ENCODE data around the gene BCL11B. TPM values are rescaled to one million over a fixed set of nuclear protein-coding genes. Genes with fewer than 3 reads are reported as not detected.

The BCL11B gene
- total and polyA plus RNA-seq, 4 experiments from 2014 or later, result 2.6 to 165 (median 87.3) TPM

GRCh38 chr14:99143126-99143525 lies 128.9 kb downstream of the BCL11B start:
- Mint-ChIP-seq H3K27ac (peak overlapping the region in 1 of 7 donors; percentile 56), H3K27me3 (no peaks in the 10 kb centered on the region), H3K9me3 (no peaks in the 10 kb centered on the region), H3K4me1 (peaks cover 0 to 7% (median 5%) of the 10 kb centered on the region in 4 donors), H3K36me3 (no peaks in the 10 kb centered on the region), H3K4me3 (no peak overlapping the region)
- ChIA-PET CTCF (ENCODE audit: partially characterized antibody) (no interaction called here), POLR2A (ENCODE audit: partially characterized antibody) (no interaction called here)
- H3K27ac ChIP-seq (ENCODE audit: low read depth, low read length), result no peak overlapping the region
- intact Hi-C loops (cut with micrococcal nuclease), result no loop called here
- no peaks in the 10 kb centered on the region for H3K9me3 ChIP-seq (ENCODE audit: control insufficient read depth in 1 of 2, low read length in 2 of 2)
- no peaks in the 10 kb centered on the region for H3K36me3 ChIP-seq (ENCODE audit: insufficient read depth, low read length)
- no peak overlapping the region for H3K4me3 ChIP-seq (ENCODE audit: low read length in 2 of 2)
- no peaks in the 10 kb centered on the region for H3K4me1 ChIP-seq (ENCODE audit: insufficient read depth, low read length)
- no peak for DNase-seq
- no peaks in the 10 kb centered on the region for H3K27me3 ChIP-seq (ENCODE audit: insufficient read depth, low read length)

- Histone ChIP-seq H3K27me3 (ENCODE audit: insufficient read depth, low read length) (no peaks in the 10 kb centered on the region), H3K4me3 (ENCODE audit: low read length in 2 of 2) (no peak overlapping the region), H3K36me3 (ENCODE audit: insufficient read depth, low read length) (no peaks in the 10 kb centered on the region), H3K27ac (ENCODE audit: low read depth, low read length) (no peak overlapping the region), H3K9me3 (ENCODE audit: control insufficient read depth in 1 of 2, low read length in 2 of 2) (no peaks in the 10 kb centered on the region), H3K4me1 (ENCODE audit: insufficient read depth, low read length) (no peaks in the 10 kb centered on the region)
- intact Hi-C loops (cut with micrococcal nuclease), result no loop called here
- no peaks in the 10 kb centered on the region for H3K9me3 Mint-ChIP-seq
- no peaks in the 10 kb centered on the region for H3K27me3 Mint-ChIP-seq
- no peak overlapping the region for H3K4me3 Mint-ChIP-seq
- ChIA-PET CTCF (ENCODE audit: partially characterized antibody) (no interaction called here), POLR2A (ENCODE audit: partially characterized antibody) (no interaction called here)
- no peak for DNase-seq
- no peaks in the 10 kb centered on the region for H3K36me3 Mint-ChIP-seq
- peaks cover 0 to 16% (median 9%) of the 10 kb centered on the region in 4 donors for H3K4me1 Mint-ChIP-seq
- H3K27ac Mint-ChIP-seq, result no peak overlapping the region
Measured at GRCh38 chr14:99141236-99141635, 130.8 kb downstream of the BCL11B start.

GRCh38 chr14:99138999-99139865 lies 132.8 kb downstream of the BCL11B start:
- H3K4me1 ChIP-seq (ENCODE audit: insufficient read depth, low read length), result no peaks in the 10 kb centered on the region
- no peaks in the 10 kb centered on the region for H3K9me3 ChIP-seq (ENCODE audit: control insufficient read depth in 1 of 2, low read length in 2 of 2)
- ChIA-PET POLR2A (ENCODE audit: partially characterized antibody) (no interaction called here), CTCF (ENCODE audit: partially characterized antibody) (no interaction called here)
- Mint-ChIP-seq H3K4me1 (peaks cover 3 to 16% (median 10%) of the 10 kb centered on the region in 4 donors), H3K27ac (peak overlapping the region in 1 of 7 donors; percentile 38), H3K27me3 (no peaks in the 10 kb centered on the region), H3K36me3 (peaks cover 0 to 4% of the 10 kb centered on the region in 2 donors), H3K9me3 (no peaks in the 10 kb centered on the region), H3K4me3 (no peak overlapping the region)
- no peaks in the 10 kb centered on the region for H3K36me3 ChIP-seq (ENCODE audit: insufficient read depth, low read length)
- intact Hi-C loops (cut with micrococcal nuclease), result no loop called here
- DNase-seq, result no peak
- no peaks in the 10 kb centered on the region for H3K27me3 ChIP-seq (ENCODE audit: insufficient read depth, low read length)
- H3K4me3 ChIP-seq (ENCODE audit: low read length in 2 of 2), result no peak overlapping the region
- H3K27ac ChIP-seq (ENCODE audit: low read depth, low read length), result no peak overlapping the region

- H3K36me3 Mint-ChIP-seq, result peaks cover 0 to 4% of the 10 kb centered on the region in 2 donors
- Histone ChIP-seq H3K27me3 (ENCODE audit: insufficient read depth, low read length) (no peaks in the 10 kb centered on the region), H3K9me3 (ENCODE audit: control insufficient read depth in 1 of 2, low read length in 2 of 2) (no peaks in the 10 kb centered on the region), H3K4me3 (ENCODE audit: low read length in 2 of 2) (no peak overlapping the region), H3K36me3 (ENCODE audit: insufficient read depth, low read length) (no peaks in the 10 kb centered on the region), H3K4me1 (ENCODE audit: insufficient read depth, low read length) (no peaks in the 10 kb centered on the region), H3K27ac (ENCODE audit: low read depth, low read length) (no peak overlapping the region)
- DNase-seq, result peak in 2 of 5 donors; percentile 12 to 15
- H3K4me1 Mint-ChIP-seq, result peaks cover 3 to 16% (median 12%) of the 10 kb centered on the region in 4 donors
- intact Hi-C loops (cut with micrococcal nuclease), result no loop called here
- H3K4me3 Mint-ChIP-seq, result no peak overlapping the region
- POLR2A ChIA-PET (ENCODE audit: partially characterized antibody), result no interaction called here
- CTCF ChIA-PET (ENCODE audit: partially characterized antibody), result no interaction called here
- H3K9me3 Mint-ChIP-seq, result no peaks in the 10 kb centered on the region
- peak overlapping the region in 1 of 7 donors; percentile 35 for H3K27ac Mint-ChIP-seq
- H3K27me3 Mint-ChIP-seq, result no peaks in the 10 kb centered on the region
Measured at GRCh38 chr14:99137913-99138571, 134.0 kb downstream of the BCL11B start.

- ChIA-PET CTCF (ENCODE audit: partially characterized antibody) (no interaction called here), POLR2A (ENCODE audit: partially characterized antibody) (no interaction called here)
- peak overlapping the region in 1 of 7 donors; percentile 68 for H3K27ac Mint-ChIP-seq
- H3K4me1 ChIP-seq (ENCODE audit: insufficient read depth, low read length), result no peaks in the 10 kb centered on the region
- no peak for DNase-seq
- H3K27me3 ChIP-seq (ENCODE audit: insufficient read depth, low read length), result no peaks in the 10 kb centered on the region
- no peaks in the 10 kb centered on the region for H3K9me3 ChIP-seq (ENCODE audit: control insufficient read depth in 1 of 2, low read length in 2 of 2)
- peak overlapping the region in 1 of 8 donors; percentile 68 for H3K4me3 Mint-ChIP-seq
- H3K36me3 Mint-ChIP-seq, result peaks cover 0 to 4% of the 10 kb centered on the region in 2 donors
- no peaks in the 10 kb centered on the region for H3K36me3 ChIP-seq (ENCODE audit: insufficient read depth, low read length)
- no peak overlapping the region for H3K27ac ChIP-seq (ENCODE audit: low read depth, low read length)
- H3K27me3 Mint-ChIP-seq, result no peaks in the 10 kb centered on the region
- peaks cover 3 to 22% (median 12%) of the 10 kb centered on the region in 4 donors for H3K4me1 Mint-ChIP-seq
- H3K9me3 Mint-ChIP-seq, result no peaks in the 10 kb centered on the region
- intact Hi-C loops (cut with micrococcal nuclease), result no loop called here
- no peak overlapping the region for H3K4me3 ChIP-seq (ENCODE audit: low read length in 2 of 2)
Measured at GRCh38 chr14:99137001-99137700, 134.8 kb downstream of the BCL11B start.

GRCh38 chr14:99136401-99136800 lies 135.6 kb downstream of the BCL11B start:
- peaks cover 8 to 23% (median 13%) of the 10 kb centered on the region in 4 donors for H3K4me1 Mint-ChIP-seq
- no peak overlapping the region for H3K27ac ChIP-seq (ENCODE audit: low read depth, low read length)
- POLR2A ChIA-PET (ENCODE audit: partially characterized antibody), result no interaction called here
- no peaks in the 10 kb centered on the region for H3K9me3 ChIP-seq (ENCODE audit: control insufficient read depth in 1 of 2, low read length in 2 of 2)
- H3K4me3 Mint-ChIP-seq, result no peak overlapping the region
- peaks cover 0 to 4% of the 10 kb centered on the region in 2 donors for H3K36me3 Mint-ChIP-seq
- intact Hi-C loops (cut with micrococcal nuclease), result no loop called here
- no peaks in the 10 kb centered on the region for H3K4me1 ChIP-seq (ENCODE audit: insufficient read depth, low read length)
- H3K4me3 ChIP-seq (ENCODE audit: low read length in 2 of 2), result no peak overlapping the region
- CTCF ChIA-PET (ENCODE audit: partially characterized antibody), result no interaction called here
- no peaks in the 10 kb centered on the region for H3K9me3 Mint-ChIP-seq
- H3K27me3 ChIP-seq (ENCODE audit: insufficient read depth, low read length), result no peaks in the 10 kb centered on the region
- H3K36me3 ChIP-seq (ENCODE audit: insufficient read depth, low read length), result no peaks in the 10 kb centered on the region
- no peaks in the 10 kb centered on the region for H3K27me3 Mint-ChIP-seq
- no peak for DNase-seq
- no peak overlapping the region for H3K27ac Mint-ChIP-seq

- ChIA-PET CTCF (ENCODE audit: partially characterized antibody) (no interaction called here), POLR2A (ENCODE audit: partially characterized antibody) (no interaction called here)
- Histone ChIP-seq H3K36me3 (ENCODE audit: insufficient read depth, low read length) (no peaks in the 10 kb centered on the region), H3K4me3 (ENCODE audit: low read length in 2 of 2) (no peak overlapping the region), H3K27me3 (ENCODE audit: insufficient read depth, low read length) (no peaks in the 10 kb centered on the region), H3K9me3 (ENCODE audit: control insufficient read depth in 1 of 2, low read length in 2 of 2) (no peaks in the 10 kb centered on the region), H3K4me1 (ENCODE audit: insufficient read depth, low read length) (no peaks in the 10 kb centered on the region), H3K27ac (ENCODE audit: low read depth, low read length) (no peak overlapping the region)
- Mint-ChIP-seq H3K27me3 (no peaks in the 10 kb centered on the region), H3K9me3 (no peaks in the 10 kb centered on the region), H3K27ac (no peak overlapping the region), H3K4me1 (peaks cover 9 to 23% (median 13%) of the 10 kb centered on the region in 4 donors), H3K4me3 (no peak overlapping the region), H3K36me3 (peaks cover 0 to 4% of the 10 kb centered on the region in 2 donors)
- no peak for DNase-seq
- intact Hi-C loops (cut with micrococcal nuclease), result no loop called here
Measured at GRCh38 chr14:99136047-99136400, 136.0 kb downstream of the BCL11B start.
